IPS DF 6.9 (cell line): ENCODE data around the gene KRT83.

Source experiments
- DNase-seq: peaks from one replicate; pipeline ENCODE4 v3.0.0-alpha.2; 2013; ENCODE audit warnings: low read depth, low spot score
- H3K27ac ChIP-seq: one replicate; pipeline ENCODE4 v1.5.1; 2013; ENCODE audit warnings: low read length, control low read depth
- H3K27me3 ChIP-seq: 2 replicates; pipeline ENCODE4 v1.6.1; 2013; ENCODE audit warnings: mild to moderate bottlenecking, low read length; ENCODE audit not compliant: control insufficient read depth, insufficient read depth
- H3K36me3 ChIP-seq: 2 replicates; pipeline ENCODE4 v1.6.1; 2013; ENCODE audit warnings: low read length; ENCODE audit not compliant: control insufficient read depth, insufficient read depth
- H3K4me1 ChIP-seq: 2 replicates; pipeline ENCODE4 v1.6.1; 2013; ENCODE audit warnings: low read length; ENCODE audit not compliant: control insufficient read depth, insufficient read depth
- H3K4me3 ChIP-seq: 2 replicates; pipeline ENCODE4 v1.5.1; 2013; ENCODE audit warnings: mild to moderate bottlenecking, low read length
- H3K9me3 ChIP-seq: 2 replicates; pipeline ENCODE4 v1.6.1; 2013; ENCODE audit warnings: low read length, inconsistent platforms; ENCODE audit not compliant: control insufficient read depth, insufficient read depth
- WGBS: extraction: QIAGEN DNeasy Blood & Tissue Kit; methylation state at CpG from one replicate; pipeline ENCODE4 v1.1.7; 2013; ENCODE audit warnings: mixed read lengths, missing lambda C conversion rate; ENCODE audit not compliant: insufficient read length, insufficient coverage; 5-methylcytosine and 5-hydroxymethylcytosine counted together

KRT83 gene

GRCh38 chr12:52343550-52343949, 22.4 kb upstream of the KRT83 start:
- Histone ChIP-seq H3K36me3 (no peaks in the 10 kb centered on the region), H3K27me3 (no peaks in the 10 kb centered on the region), H3K9me3 (no peaks in the 10 kb centered on the region), H3K4me3 (no peak overlapping the region), H3K4me1 (no peaks in the 10 kb centered on the region), H3K27ac (no peak overlapping the region)
- DNase-seq, result no peak
- WGBS, result no CpG with 5 or more reads among the region's 2 CpGs

GRCh38 chr12:52342781-52343490, 21.7 kb upstream of the KRT83 start:
- H3K9me3 ChIP-seq, result no peaks in the 10 kb centered on the region
- no peaks in the 10 kb centered on the region for H3K27me3 ChIP-seq
- no peak overlapping the region for H3K27ac ChIP-seq
- H3K4me3 ChIP-seq, result no peak overlapping the region
- DNase-seq, result no peak
- no peaks in the 10 kb centered on the region for H3K4me1 ChIP-seq
- no peaks in the 10 kb centered on the region for H3K36me3 ChIP-seq
- WGBS, result no CpG with 5 or more reads among the region's 2 CpGs

- Histone ChIP-seq H3K9me3 (no peaks in the 10 kb centered on the region), H3K4me3 (no peak overlapping the region), H3K36me3 (no peaks in the 10 kb centered on the region), H3K27me3 (no peaks in the 10 kb centered on the region), H3K4me1 (no peaks in the 10 kb centered on the region), H3K27ac (no peak overlapping the region)
- WGBS, result no CpG with 5 or more reads among the region's 14 CpGs
- no peak for DNase-seq
Measured at GRCh38 chr12:52341066-52341580, 19.9 kb upstream of the KRT83 start.

- Histone ChIP-seq H3K4me3 (no peak overlapping the region), H3K27me3 (no peaks in the 10 kb centered on the region), H3K36me3 (no peaks in the 10 kb centered on the region), H3K4me1 (no peaks in the 10 kb centered on the region), H3K9me3 (no peaks in the 10 kb centered on the region; the same call in 1 of the 2 replicates), H3K27ac (no peak overlapping the region)
- DNase-seq, result no peak
- no CpG with 5 or more reads among the region's 10 CpGs for WGBS
Measured at GRCh38 chr12:52338241-52338960, 17.2 kb upstream of the KRT83 start.

GRCh38 chr12:52337054-52337453, 15.9 kb upstream of the KRT83 start:
- Histone ChIP-seq H3K9me3 (no peaks in the 10 kb centered on the region; the same call in 1 of the 2 replicates), H3K27ac (no peak overlapping the region), H3K27me3 (no peaks in the 10 kb centered on the region), H3K36me3 (no peaks in the 10 kb centered on the region), H3K4me1 (no peaks in the 10 kb centered on the region), H3K4me3 (no peak overlapping the region)
- no CpG with 5 or more reads among the region's 1 CpG for WGBS
- DNase-seq, result no peak

- H3K9me3 ChIP-seq, result no peaks in the 10 kb centered on the region; the same call in 1 of the 2 replicates
- H3K36me3 ChIP-seq, result no peaks in the 10 kb centered on the region
- no peak for DNase-seq
- no CpG with 5 or more reads among the region's 2 CpGs for WGBS
- H3K4me1 ChIP-seq, result no peaks in the 10 kb centered on the region
- H3K27me3 ChIP-seq, result no peaks in the 10 kb centered on the region
- H3K4me3 ChIP-seq, result no peak overlapping the region
- H3K27ac ChIP-seq, result no peak overlapping the region
Measured at GRCh38 chr12:52336641-52337040, 15.4 kb upstream of the KRT83 start.

GRCh38 chr12:52335598-52336262, 14.5 kb upstream of the KRT83 start:
- no CpG with 5 or more reads among the region's 4 CpGs for WGBS
- H3K4me1 ChIP-seq, result no peaks in the 10 kb centered on the region
- H3K9me3 ChIP-seq, result no peaks in the 10 kb centered on the region; the same call in 1 of the 2 replicates
- DNase-seq, result no peak
- H3K27me3 ChIP-seq, result no peaks in the 10 kb centered on the region
- H3K36me3 ChIP-seq, result no peaks in the 10 kb centered on the region
- H3K27ac ChIP-seq, result no peak overlapping the region
- H3K4me3 ChIP-seq, result no peak overlapping the region

GRCh38 chr12:52334185-52334584, 13.0 kb upstream of the KRT83 start:
- no peaks in the 10 kb centered on the region for H3K27me3 ChIP-seq
- no peaks in the 10 kb centered on the region for H3K36me3 ChIP-seq
- no peaks in the 10 kb centered on the region for H3K4me1 ChIP-seq
- H3K9me3 ChIP-seq, result no peaks in the 10 kb centered on the region; the same call in 1 of the 2 replicates
- WGBS, result no CpG with 5 or more reads among the region's 3 CpGs
- no peak for DNase-seq
- no peak overlapping the region for H3K27ac ChIP-seq
- H3K4me3 ChIP-seq, result no peak overlapping the region

- Histone ChIP-seq H3K4me3 (no peak overlapping the region), H3K9me3 (no peaks in the 10 kb centered on the region; the same call in 1 of the 2 replicates), H3K4me1 (no peaks in the 10 kb centered on the region), H3K27ac (no peak overlapping the region), H3K36me3 (no peaks in the 10 kb centered on the region), H3K27me3 (no peaks in the 10 kb centered on the region)
- no CpG with 5 or more reads among the region's 3 CpGs for WGBS
- DNase-seq, result no peak
Measured at GRCh38 chr12:52333321-52333720, 12.1 kb upstream of the KRT83 start.

- Histone ChIP-seq H3K27ac (no peak overlapping the region), H3K36me3 (no peaks in the 10 kb centered on the region), H3K4me1 (no peaks in the 10 kb centered on the region), H3K27me3 (no peaks in the 10 kb centered on the region), H3K4me3 (no peak overlapping the region), H3K9me3 (no peaks in the 10 kb centered on the region; the same call in 1 of the 2 replicates)
- no CpG with 5 or more reads among the region's 1 CpG for WGBS
- no peak for DNase-seq
Measured at GRCh38 chr12:52332381-52332780, 11.2 kb upstream of the KRT83 start.
